Measurements from ENCODE around the gene SCN3A.

DNA sequence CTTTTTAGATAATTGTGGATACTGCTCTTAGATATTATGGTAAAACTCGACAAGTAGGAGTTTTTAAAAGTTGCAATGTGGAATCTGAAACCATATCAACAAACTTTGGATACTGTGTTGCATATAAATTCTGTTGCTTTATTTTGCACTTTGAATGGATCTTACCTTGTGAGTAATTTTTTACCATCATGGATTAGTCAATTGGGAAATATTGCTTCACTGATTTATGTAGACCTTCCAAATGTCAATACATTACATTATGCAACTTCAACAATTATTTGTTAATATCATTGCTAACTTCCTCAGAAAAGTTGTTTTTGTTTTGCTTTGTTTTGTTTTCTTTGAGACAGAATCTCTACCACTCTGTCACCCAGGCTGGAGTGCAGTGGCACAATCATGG, 146.5 kb downstream of the SCN3A start:
- TF ChIP-seq EZH2 (IDR thresholded peaks at IDR 0.05; ENCODE audit: low read length, unreplicated experiment): no peak
- TF ChIP-seq, protein P1, sequence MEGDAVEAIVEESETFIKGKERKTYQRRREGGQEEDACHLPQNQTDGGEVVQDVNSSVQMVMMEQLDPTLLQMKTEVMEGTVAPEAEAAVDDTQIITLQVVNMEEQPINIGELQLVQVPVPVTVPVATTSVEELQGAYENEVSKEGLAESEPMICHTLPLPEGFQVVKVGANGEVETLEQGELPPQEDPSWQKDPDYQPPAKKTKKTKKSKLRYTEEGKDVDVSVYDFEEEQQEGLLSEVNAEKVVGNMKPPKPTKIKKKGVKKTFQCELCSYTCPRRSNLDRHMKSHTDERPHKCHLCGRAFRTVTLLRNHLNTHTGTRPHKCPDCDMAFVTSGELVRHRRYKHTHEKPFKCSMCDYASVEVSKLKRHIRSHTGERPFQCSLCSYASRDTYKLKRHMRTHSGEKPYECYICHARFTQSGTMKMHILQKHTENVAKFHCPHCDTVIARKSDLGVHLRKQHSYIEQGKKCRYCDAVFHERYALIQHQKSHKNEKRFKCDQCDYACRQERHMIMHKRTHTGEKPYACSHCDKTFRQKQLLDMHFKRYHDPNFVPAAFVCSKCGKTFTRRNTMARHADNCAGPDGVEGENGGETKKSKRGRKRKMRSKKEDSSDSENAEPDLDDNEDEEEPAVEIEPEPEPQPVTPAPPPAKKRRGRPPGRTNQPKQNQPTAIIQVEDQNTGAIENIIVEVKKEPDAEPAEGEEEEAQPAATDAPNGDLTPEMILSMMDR (conservative IDR thresholded peaks at IDR 0.05; ENCODE audit: low read depth, low read length): no peak
- TF ChIP-seq EZH2phosphoT487 (IDR thresholded peaks at IDR 0.05; ENCODE audit: borderline replicate concordance, low read length): no peak
